Vagina (tissue), 2 donors: ENCODE measurements around the gene PMM1. TPM values are rescaled to one million over a fixed set of nuclear protein-coding genes. Genes with fewer than 3 reads are reported as not detected.

Experiments
- DNase-seq, 2 donors: peaks; one replicate each; pipeline ENCODE4 v3.0.0-alpha.2; 2017; ENCODE audit errors: extremely low spot score in 2 of 2
- H3K27ac ChIP-seq: fragments of 200-600 bp; sonication (generic); one replicate; pipeline ENCODE4 v1.5.1; 2019
- H3K27me3 ChIP-seq: fragments of 200-600 bp; sonication (generic); one replicate; pipeline ENCODE4 v1.5.1; 2019
- H3K36me3 ChIP-seq, 2 donors: fragments of 200-600 bp; sonication (generic); one replicate each; pipeline ENCODE4 v1.5.1; 2017 to 2019
- H3K4me1 ChIP-seq: fragments of 200-600 bp; sonication (generic); one replicate; pipeline ENCODE4 v1.5.1; 2019
- H3K4me3 ChIP-seq, 2 donors: fragments of 200-600 bp; sonication (generic); 1 replicate in 1 of 2; 2 replicates in 1 of 2; pipeline ENCODE4 v1.5.1; 2016 to 2019
- H3K9me3 ChIP-seq: fragments of 200-600 bp; sonication (generic); one replicate; pipeline ENCODE4 v1.5.1; 2019
- CTCF ChIP-seq, 3 experiments: fragments of 450-650 bp in 2 of 3; fragments of 200-600 bp in 1 of 3; sonication (generic) in 1 of 3; IDR thresholded peaks; one replicate each; pipeline ENCODE4 v1.5.1; 2017 to 2019; ENCODE audit warnings: antibody characterized with exemption in 3 of 3, mild to moderate bottlenecking in 2 of 3, moderate library complexity in 2 of 3
- POLR2A ChIP-seq, 2 donors: fragments of 450-650 bp; IDR thresholded peaks; one replicate each; pipeline ENCODE4 v1.6.1; 2017; ENCODE audit warnings: antibody characterized with exemption in 2 of 2, mild to moderate bottlenecking in 2 of 2, moderate library complexity in 2 of 2
- POLR2AphosphoS5 ChIP-seq, 2 donors: sonication (generic); formaldehyde crosslinking; IDR thresholded peaks; one replicate each; pipeline ENCODE4 v1.9.0; 2017; ENCODE audit warnings: antibody characterized with exemption in 2 of 2, mild to moderate bottlenecking in 2 of 2, low read depth in 1 of 2; ENCODE audit not compliant: insufficient read depth in 1 of 2
- intact Hi-C: fragments of 100-400 bp; cut with DNase I; formaldehyde crosslinking; loops from one replicate; pipeline ENCODE4 v1.15.1; 2023
- total RNA-seq: library from RNA; depleted of rRNA; stranded (reverse); fragments of >200 nt; gene quantifications from one replicate; pipeline ENCODE4 v1.2.3, GENCODE V29; 2016

Gene PMM1
- total RNA-seq, 1 donor from 2014 or later, result 40.8 TPM

GRCh38 chr22:41542224-41542623 lies 47.4 kb downstream of the PMM1 start:
- Histone ChIP-seq H3K9me3 (no peaks in the 10 kb centered on the region), H3K4me3 (no peak overlapping the region), H3K36me3 (peaks cover 0 to 9% of the 10 kb centered on the region in 2 donors), H3K27ac (no peak overlapping the region), H3K27me3 (no peaks in the 10 kb centered on the region), H3K4me1 (peaks cover 34% of the 10 kb centered on the region)
- no peak for DNase-seq
- TF ChIP-seq CTCF (IDR thresholded peaks at IDR 0.05), result no peak
- no peak for TF ChIP-seq POLR2AphosphoS5 (IDR thresholded peaks at IDR 0.05; ENCODE audit: insufficient read depth in 1 of 2, low read depth in 1 of 2)
- no peak for TF ChIP-seq POLR2A (IDR thresholded peaks at IDR 0.05)
- intact Hi-C loops, result loop anchor here (5.0 kb wide), 1 partner anchor 45 kb away; the partner anchor contains the start of gene PMM1

- no peaks in the 10 kb centered on the region for H3K27me3 ChIP-seq
- H3K4me1 ChIP-seq, result peaks cover 34% of the 10 kb centered on the region
- TF ChIP-seq POLR2AphosphoS5 (IDR thresholded peaks at IDR 0.05; ENCODE audit: insufficient read depth in 1 of 2, low read depth in 1 of 2) (no peak), POLR2A (IDR thresholded peaks at IDR 0.05) (no peak), CTCF (IDR thresholded peaks at IDR 0.05) (no peak)
- intact Hi-C loops, result loop anchor here (5.0 kb wide), 1 partner anchor 46 kb away; the partner anchor contains the start of gene PMM1
- no peak overlapping the region for H3K4me3 ChIP-seq
- H3K9me3 ChIP-seq, result no peaks in the 10 kb centered on the region
- peaks cover 0 to 9% of the 10 kb centered on the region in 2 donors for H3K36me3 ChIP-seq
- H3K27ac ChIP-seq, result no peak overlapping the region
- no peak for DNase-seq
Observed at GRCh38 chr22:41541484-41541883, 48.2 kb downstream of the PMM1 start.

GRCh38 chr22:41540365-41540764 lies 49.3 kb downstream of the PMM1 start:
- H3K27ac ChIP-seq, result no peak overlapping the region

GRCh38 chr22:41540006-41540315 lies 49.7 kb downstream of the PMM1 start:
- H3K27ac ChIP-seq, result no peak overlapping the region
- no peaks in the 10 kb centered on the region for H3K9me3 ChIP-seq
- H3K27me3 ChIP-seq, result no peaks in the 10 kb centered on the region
- intact Hi-C loops, result loop anchor here (5.0 kb wide), 1 partner anchor 47 kb away; the partner anchor contains the start of gene PMM1
- peaks cover 32% of the 10 kb centered on the region for H3K4me1 ChIP-seq
- no peak overlapping the region for H3K4me3 ChIP-seq
- peaks cover 0 to 9% of the 10 kb centered on the region in 2 donors for H3K36me3 ChIP-seq
- DNase-seq, result no peak
- TF ChIP-seq CTCF (IDR thresholded peaks at IDR 0.05) (no peak), POLR2A (IDR thresholded peaks at IDR 0.05) (no peak), POLR2AphosphoS5 (IDR thresholded peaks at IDR 0.05; ENCODE audit: insufficient read depth in 1 of 2, low read depth in 1 of 2) (no peak)

More at GRCh38 chr22:41540365-41540764, 49.3 kb downstream of the PMM1 start:
- no peak for DNase-seq
- Histone ChIP-seq H3K27me3 (no peaks in the 10 kb centered on the region), H3K4me1 (peaks cover 34% of the 10 kb centered on the region), H3K9me3 (no peaks in the 10 kb centered on the region), H3K36me3 (peaks cover 0 to 9% of the 10 kb centered on the region in 2 donors), H3K4me3 (no peak overlapping the region)
- TF ChIP-seq CTCF (IDR thresholded peaks at IDR 0.05), result no peak
- no peak for TF ChIP-seq POLR2AphosphoS5 (IDR thresholded peaks at IDR 0.05; ENCODE audit: insufficient read depth in 1 of 2, low read depth in 1 of 2)
- no peak for TF ChIP-seq POLR2A (IDR thresholded peaks at IDR 0.05)
- intact Hi-C loops, result loop anchor here (5.0 kb wide), 1 partner anchor 47 kb away; the partner anchor contains the start of gene PMM1

GRCh38 chr22:41539146-41540005 lies 50.3 kb downstream of the PMM1 start:
- H3K36me3 ChIP-seq, result peaks cover 0 to 9% of the 10 kb centered on the region in 2 donors
- no peaks in the 10 kb centered on the region for H3K27me3 ChIP-seq
- H3K4me1 ChIP-seq, result peaks cover 27% of the 10 kb centered on the region
- H3K27ac ChIP-seq, result no peak overlapping the region
- no peak overlapping the region for H3K4me3 ChIP-seq
- intact Hi-C loops, result loop anchor here (5.0 kb wide), 1 partner anchor 48 kb away; the partner anchor contains the start of gene PMM1
- DNase-seq, result no peak
- no peaks in the 10 kb centered on the region for H3K9me3 ChIP-seq
- TF ChIP-seq POLR2AphosphoS5 (IDR thresholded peaks at IDR 0.05; ENCODE audit: insufficient read depth in 1 of 2, low read depth in 1 of 2) (no peak), POLR2A (IDR thresholded peaks at IDR 0.05) (no peak), CTCF (IDR thresholded peaks at IDR 0.05) (no peak)
